Right renal pelvis (tissue), 4 donors: ENCODE data around the gene KRTAP10-2. TPM values are rescaled to one million over a fixed set of nuclear protein-coding genes. Genes with fewer than 3 reads are reported as not detected.
"Not testable (repeated sequence)": the region's sequence is repeated elsewhere in the genome, so short reads cannot be mapped to it uniquely, and the experiment has no call there.

ENCODE experiments used
- DNase-seq, 4 donors: peaks; one replicate each; pipeline ENCODE4 v3.0.0-alpha.2; 2013; ENCODE audit warnings: low read depth in 4 of 4, low spot score in 3 of 4, missing footprints in 1 of 4
- polyA plus RNA-seq, 4 donors: library from polyadenylated mRNA; unstranded; fragments of 120-200 nt; gene quantifications; one replicate each; pipeline ENCODE4 v1.2.1, GENCODE V29; 2013; ENCODE audit not compliant: insufficient read length in 4 of 4

KRTAP10-2 gene
- polyA plus RNA-seq, 4 donors: 0.05 TPM; not detected in 3

- DNase-seq: no peak
These were observed 17.6 kb upstream of the KRTAP10-2 start for GRCh38 chr21:44568667-44569556.

DNA sequence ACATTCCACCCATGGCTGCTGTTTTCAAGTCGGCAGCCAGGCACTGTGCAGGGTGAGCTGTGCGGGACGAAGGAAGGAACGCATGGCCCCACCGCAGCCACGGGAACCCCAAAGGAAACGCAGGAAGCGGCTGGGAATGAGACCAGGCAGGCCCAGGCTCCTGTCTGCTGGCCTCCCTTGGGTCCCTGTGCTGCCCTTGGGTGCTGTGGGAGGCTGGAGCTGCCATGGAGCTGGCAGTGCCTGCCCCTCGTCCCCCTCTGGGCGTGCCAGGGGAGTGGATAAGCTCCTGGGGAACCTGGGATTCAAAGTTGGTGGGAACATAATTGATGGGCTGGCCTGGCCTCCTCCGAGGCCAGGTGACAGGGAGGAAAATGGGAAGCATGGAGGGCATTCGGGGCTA is 17.0 kb upstream of the KRTAP10-2 start:
- no peak for DNase-seq

DNA sequence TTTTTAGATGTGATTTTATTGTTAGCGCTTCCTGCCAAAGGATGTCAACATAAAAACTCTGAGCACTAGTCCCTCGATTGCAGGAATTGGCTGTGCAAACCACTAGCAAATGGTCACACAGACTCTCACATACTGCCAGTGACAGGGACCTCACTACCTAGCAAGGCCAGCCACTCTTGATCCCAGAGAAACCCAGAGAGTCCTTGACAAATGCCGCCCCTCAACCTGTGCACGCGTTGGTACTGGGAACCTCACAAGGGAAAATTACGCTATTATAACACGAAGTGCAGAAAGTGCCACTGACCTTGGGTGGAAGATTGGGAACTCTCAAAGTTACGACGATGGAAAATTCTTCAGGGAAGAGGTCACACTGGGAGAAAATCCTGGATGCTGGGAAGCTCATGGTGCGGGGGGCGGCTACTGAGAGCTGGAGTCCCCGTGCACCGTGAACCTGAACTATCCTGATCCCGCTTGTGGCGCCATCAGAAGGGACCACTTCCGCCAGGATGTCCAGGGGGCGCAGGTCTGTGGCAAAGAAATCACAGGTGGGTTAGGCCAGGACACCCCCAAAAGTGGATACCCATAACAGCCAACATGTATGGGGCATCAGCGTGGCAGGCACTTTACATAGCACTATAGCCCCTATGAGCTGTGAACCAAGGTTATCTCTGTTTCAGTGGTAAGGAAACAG is 16.3 kb upstream of the KRTAP10-2 start:
- DNase-seq: no peak

GRCh38 chr21:44566403-44566802 is 15.1 kb upstream of the KRTAP10-2 start:
- DNase-seq: no peak

- DNase-seq: no peak
These were observed 13.7 kb upstream of the KRTAP10-2 start for GRCh38 chr21:44564886-44565598.

- DNase-seq: no peak
These were observed 12.8 kb upstream of the KRTAP10-2 start for GRCh38 chr21:44564099-44564498.

DNA sequence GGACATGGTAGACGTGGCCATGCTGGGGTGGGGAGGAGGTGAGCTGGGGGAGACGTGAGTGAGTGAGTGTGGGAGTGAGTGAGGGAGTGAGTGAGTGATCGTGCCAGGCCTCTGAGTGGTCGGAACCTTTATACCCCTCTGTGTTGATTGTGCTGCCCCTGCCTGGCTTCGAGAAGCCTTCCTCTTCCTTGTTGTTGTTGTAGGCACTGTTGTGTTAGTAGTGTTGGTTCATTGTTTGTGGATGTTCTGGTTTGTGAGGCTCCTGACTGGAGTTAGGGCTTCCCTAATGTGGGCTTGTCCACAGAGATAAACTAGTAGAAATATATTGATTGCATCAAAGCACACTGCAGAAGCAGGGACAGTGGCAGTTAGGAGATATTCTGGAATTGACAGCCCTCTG is 7.4 kb upstream of the KRTAP10-2 start, which contains the start of gene KRTAP10-3:
Gene KRTAP10-3, minus strand, starts transcription at position 101 of the 400 bp plus-strand sequence. Its CDS starts 80 bp downstream, at position 21.
- no peak for DNase-seq

- not testable (repeated sequence) for DNase-seq
These were observed 7.0 kb upstream of the KRTAP10-2 start for GRCh38 chr21:44558329-44558675.

- DNase-seq: no peak
These were observed 6.4 kb upstream of the KRTAP10-2 start for GRCh38 chr21:44557491-44558328.

DNA sequence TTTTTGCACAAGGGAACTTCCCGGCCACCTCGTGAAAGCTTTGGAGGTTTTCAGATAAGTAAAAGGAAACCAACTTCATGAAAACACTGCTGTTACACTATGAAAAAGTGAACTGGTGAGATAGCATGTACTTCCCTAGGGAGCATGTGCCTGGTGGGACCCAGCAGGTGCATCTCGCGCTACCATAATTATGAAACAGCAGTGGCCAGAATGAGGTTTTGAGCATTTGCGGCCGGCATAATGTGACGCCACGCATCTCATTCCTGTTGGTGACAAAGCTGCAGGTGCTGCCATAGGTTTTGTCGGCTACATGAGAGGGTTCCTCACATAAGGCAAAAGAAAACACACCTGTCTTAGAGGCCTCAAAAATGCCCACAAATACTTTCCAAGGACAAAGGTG is 5.6 kb upstream of the KRTAP10-2 start:
- DNase-seq: no peak

DNA sequence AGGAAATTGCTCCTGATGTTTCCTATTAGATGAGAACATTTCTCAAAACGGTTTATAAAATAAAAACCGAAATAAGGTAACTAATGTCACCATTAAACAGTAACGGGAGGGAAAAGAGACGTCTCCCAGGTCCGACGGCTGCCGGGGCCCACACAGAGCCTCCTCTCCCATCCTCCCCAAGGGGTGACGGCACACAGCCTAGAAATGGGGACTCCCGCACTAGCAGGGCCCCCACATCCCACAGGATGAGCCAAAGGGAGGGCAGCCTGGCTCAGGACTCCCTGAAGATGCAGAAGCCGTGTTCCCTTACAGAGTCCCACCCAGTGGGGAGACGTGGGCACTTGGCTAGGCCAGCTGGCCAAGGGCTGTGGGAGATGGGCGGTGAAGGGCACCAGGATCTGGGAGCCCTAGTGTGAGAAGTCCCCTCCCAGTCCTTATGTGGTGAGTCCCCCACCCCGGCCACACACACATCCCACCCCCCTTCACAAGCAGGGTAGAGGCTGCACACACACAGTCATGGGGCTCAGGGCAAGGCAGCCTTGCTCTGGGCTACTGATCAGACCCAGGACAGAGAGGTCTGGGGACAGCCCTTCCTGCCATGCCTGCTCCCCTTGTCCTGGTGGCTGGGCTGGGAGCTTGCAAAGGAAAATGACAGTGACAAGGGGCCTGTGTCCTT is 4.0 kb upstream of the KRTAP10-2 start:
- no peak for DNase-seq

GRCh38 chr21:44552681-44553080 is 1.4 kb upstream of the KRTAP10-2 start:
- DNase-seq: no peak

- DNase-seq: no peak
These were observed 831 bp upstream of the KRTAP10-2 start for GRCh38 chr21:44552136-44552535.

- no peak for DNase-seq
These were observed 498 bp downstream of the KRTAP10-2 start for GRCh38 chr21:44550807-44551206.

DNA sequence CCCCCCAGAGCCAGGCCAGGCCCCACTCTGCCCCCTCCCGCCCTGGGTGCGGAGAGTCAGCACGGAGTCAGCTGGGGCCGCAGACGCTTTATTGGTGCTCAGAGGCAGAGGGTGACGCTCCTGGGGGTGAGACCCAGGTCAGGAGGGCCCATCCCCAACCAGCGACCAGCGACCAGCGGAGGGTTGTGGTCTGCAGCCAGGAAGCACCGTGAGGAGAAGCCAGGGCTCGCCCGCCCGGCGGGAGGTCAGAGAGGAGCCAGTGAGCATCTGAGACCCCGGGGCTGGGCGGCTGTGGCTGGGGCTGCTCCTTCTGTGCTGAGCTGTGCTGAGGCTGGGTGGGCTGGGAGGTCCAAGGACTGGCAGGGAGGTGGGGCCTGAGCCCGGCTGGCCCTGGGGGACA is 1.0 kb downstream of the KRTAP10-2 start:
- not testable (repeated sequence) for DNase-seq

- DNase-seq: no peak
These were observed 1.6 kb downstream of the KRTAP10-2 start for GRCh38 chr21:44549525-44550211.

- no peak for DNase-seq
These were observed 2.4 kb downstream of the KRTAP10-2 start for GRCh38 chr21:44548922-44549321.

GRCh38 chr21:44548381-44548780 is 2.9 kb downstream of the KRTAP10-2 start:
- no peak for DNase-seq

- no peak for DNase-seq
These were observed 3.5 kb downstream of the KRTAP10-2 start for GRCh38 chr21:44547656-44548331.
